HEK293 (cell line): Measurements from ENCODE around the gene PKD2.

Source experiments
- CTCF ChIA-PET: fragments of 350-600 bp; formaldehyde crosslinking; extraction: SDS; loops from one replicate; lab custom pipeline; 2021; ENCODE audit warnings: antibody characterized with exemption; lab: Yijun Ruan, JAX
- POLR2A ChIA-PET: fragments of 300-600 bp; formaldehyde crosslinking; extraction: SDS; loops from one replicate; lab custom pipeline; 2020; ENCODE audit warnings: antibody characterized with exemption, inconsistent platforms; lab: Yijun Ruan, JAX
- H3K27ac ChIP-seq: fragments of 200-500 bp; sonication (Bioruptor generic); 2 replicates; pipeline ENCODE4 v1.5.1; 2014; ENCODE audit warnings: low read depth, low read length, control low read depth, inconsistent platforms; ENCODE audit errors: extremely low read depth
- H3K36me3 ChIP-seq, 2 experiments: fragments of 200-500 bp in 1 of 2; sonication (Bioruptor generic) in 1 of 2; 1 replicate in 1 of 2; 2 replicates in 1 of 2; pipeline ENCODE4 v1.5.1; 2014 to 2017; ENCODE audit warnings: inconsistent platforms in 2 of 2, low read length in 2 of 2; ENCODE audit not compliant: control insufficient read depth in 2 of 2, insufficient read depth in 1 of 2
- H3K4me1 ChIP-seq: fragments of 200-500 bp; sonication (Bioruptor generic); 2 replicates; pipeline ENCODE4 v1.5.1; 2014; ENCODE audit warnings: mild to moderate bottlenecking, low read length, inconsistent platforms; ENCODE audit not compliant: control insufficient read depth, insufficient read depth
- H3K4me3 ChIP-seq: 2 replicates; pipeline ENCODE4 v1.5.1; 2011; ENCODE audit warnings: low read depth, mild to moderate bottlenecking, control low read depth, low read length, moderate library complexity
- H3K9me3 ChIP-seq: fragments of 200-500 bp; sonication (Bioruptor generic); 2 replicates; pipeline ENCODE4 v1.5.1; 2014; ENCODE audit warnings: low read depth, low read length, inconsistent platforms; ENCODE audit not compliant: control insufficient read depth, insufficient read depth
- HOXA7 ChIP-seq: sonication (generic); formaldehyde crosslinking; IDR thresholded peaks from 2 replicates; pipeline ENCODE4 v1.8.1; 2022; ENCODE audit warnings: missing genetic modification reagents, borderline replicate concordance
- INSM2 ChIP-seq: fragments of 450-650 bp; formaldehyde crosslinking; IDR thresholded peaks from 2 replicates; pipeline ENCODE4 v1.5.1; 2016; ENCODE audit warnings: missing biosample characterization, missing genetic modification characterization
- KLF1 ChIP-seq: fragments of 450-650 bp; formaldehyde crosslinking; IDR thresholded peaks from 2 replicates; pipeline ENCODE4 v1.5.1; 2016; ENCODE audit warnings: missing biosample characterization, missing genetic modification characterization
- PRDM10 ChIP-seq: fragments of 450-650 bp; formaldehyde crosslinking; IDR thresholded peaks from 2 replicates; pipeline ENCODE4 v1.5.1; 2016; ENCODE audit warnings: missing biosample characterization, missing genetic modification characterization
- SP2 ChIP-seq: fragments of 450-650 bp; formaldehyde crosslinking; IDR thresholded peaks from 2 replicates; pipeline ENCODE4 v1.5.1; 2016; ENCODE audit warnings: missing biosample characterization, missing genetic modification characterization
- ZBTB11 ChIP-seq: fragments of 450-650 bp; formaldehyde crosslinking; conservative IDR thresholded peaks from 2 replicates; pipeline ENCODE4 v1.5.1; 2016; ENCODE audit warnings: low read depth, missing biosample characterization, missing genetic modification characterization
- ZBTB26 ChIP-seq: fragments of 450-650 bp; formaldehyde crosslinking; optimal IDR thresholded peaks from 2 replicates; pipeline ENCODE3; 2016; ENCODE audit warnings: missing biosample characterization, mild to moderate bottlenecking, missing genetic modification characterization
- ZBTB48 ChIP-seq: fragments of 450-650 bp; formaldehyde crosslinking; IDR thresholded peaks from 2 replicates; pipeline ENCODE4 v1.5.1; 2016; ENCODE audit warnings: missing biosample characterization, missing genetic modification characterization
- ZBTB7A ChIP-seq: fragments of 450-650 bp; formaldehyde crosslinking; IDR thresholded peaks from 2 replicates; pipeline ENCODE4 v1.5.1; 2016; ENCODE audit warnings: low read depth, missing biosample characterization, missing genetic modification characterization
- ZFHX2 ChIP-seq: fragments of 450-650 bp; formaldehyde crosslinking; conservative IDR thresholded peaks from 2 replicates; pipeline ENCODE4 v1.5.1; 2016; ENCODE audit warnings: missing biosample characterization, missing genetic modification characterization
- ZFP41 ChIP-seq: fragments of 450-650 bp; formaldehyde crosslinking; IDR thresholded peaks from 2 replicates; pipeline ENCODE4 v1.5.1; 2016; ENCODE audit warnings: missing biosample characterization, missing genetic modification characterization, borderline replicate concordance
- ZNF146 ChIP-seq: fragments of 450-650 bp; formaldehyde crosslinking; IDR thresholded peaks from 2 replicates; pipeline ENCODE4 v1.5.1; 2016; ENCODE audit warnings: missing biosample characterization, missing genetic modification characterization
- ZNF155 ChIP-seq: fragments of 450-650 bp; formaldehyde crosslinking; IDR thresholded peaks from 2 replicates; pipeline ENCODE4 v1.5.1; 2016; ENCODE audit warnings: missing biosample characterization, missing genetic modification characterization
- ZNF19 ChIP-seq: fragments of 450-650 bp; formaldehyde crosslinking; IDR thresholded peaks from 2 replicates; pipeline ENCODE4; 2016; ENCODE audit warnings: missing biosample characterization, missing genetic modification characterization, low read depth
- ZNF211 ChIP-seq: fragments of 450-650 bp; formaldehyde crosslinking; IDR thresholded peaks from 2 replicates; pipeline ENCODE4 v1.5.1; 2016; ENCODE audit warnings: low read depth, missing biosample characterization, missing genetic modification characterization
- ZNF292 ChIP-seq: fragments of 450-650 bp; formaldehyde crosslinking; IDR thresholded peaks from 2 replicates; pipeline ENCODE4 v1.5.1; 2016; ENCODE audit warnings: low read depth, missing biosample characterization, missing genetic modification characterization, borderline replicate concordance
- ZNF366 ChIP-seq: fragments of 450-650 bp; formaldehyde crosslinking; conservative IDR thresholded peaks from 2 replicates; pipeline ENCODE4 v1.5.1; 2016; ENCODE audit warnings: missing biosample characterization, missing genetic modification characterization
- ZNF521 ChIP-seq: fragments of 450-650 bp; formaldehyde crosslinking; IDR thresholded peaks from 2 replicates; pipeline ENCODE4 v1.5.1; 2017; ENCODE audit warnings: missing biosample characterization, mild to moderate bottlenecking, missing genetic modification characterization
- ZNF549 ChIP-seq: fragments of 450-650 bp; IDR thresholded peaks from 2 replicates; pipeline ENCODE4 v1.5.1; 2018; ENCODE audit warnings: missing biosample characterization, missing genetic modification characterization, mild to moderate bottlenecking, inconsistent platforms, moderate library complexity
- ZNF596 ChIP-seq: fragments of 450-650 bp; IDR thresholded peaks from 2 replicates; pipeline ENCODE4 v1.5.0; 2018; ENCODE audit warnings: missing biosample characterization, mild to moderate bottlenecking, missing genetic modification characterization, moderate library complexity
- ZNF791 ChIP-seq: fragments of 450-650 bp; formaldehyde crosslinking; IDR thresholded peaks from 2 replicates; pipeline ENCODE4 v1.5.1; 2016; ENCODE audit warnings: missing biosample characterization, missing genetic modification characterization

The PKD2 gene

GRCh38 chr4:88018466-88018865 is 11.0 kb downstream of the PKD2 start (continued):
- no peak for TF ChIP-seq ZFHX2 (tag by site-specific recombination)
- TF ChIP-seq ZNF549, result no peak
- no peak for TF ChIP-seq ZBTB7A
- no peak for TF ChIP-seq ZBTB26 (tag by site-specific recombination)
- no peak for TF ChIP-seq ZBTB48 (tag by site-specific recombination)
- TF ChIP-seq HOXA7 (CRISPR knock-in tag), result no peak

GRCh38 chr4:88021824-88022223 is 14.4 kb downstream of the PKD2 start:
- H3K27ac ChIP-seq, result no peak overlapping the region
- H3K36me3 ChIP-seq, result peaks cover 0 to 45% of the 10 kb centered on the region in 2 experiments; a peak in 2 of 3 replicates
- no peaks in the 10 kb centered on the region for H3K4me1 ChIP-seq
- ChIA-PET POLR2A (no interaction called here), CTCF (interaction anchor here (0.6 to 2.3 kb wide), 2 partner anchors 11 to 47 kb away, joined by 6 to 13 read pairs; partner anchors contain the start of gene SPP1)
- no peaks in the 10 kb centered on the region for H3K9me3 ChIP-seq
- no peak overlapping the region for H3K4me3 ChIP-seq
- no peak for TF ChIP-seq ZNF146 (tag by site-specific recombination)
- TF ChIP-seq INSM2 (tag by site-specific recombination), result no peak
- no peak for TF ChIP-seq SP2 (tag by site-specific recombination)
- no peak for TF ChIP-seq ZNF521
- TF ChIP-seq ZNF211 (tag by site-specific recombination), result no peak
- TF ChIP-seq ZFP41 (tag by site-specific recombination), result no peak
- no peak for TF ChIP-seq ZNF791 (tag by site-specific recombination)
- TF ChIP-seq ZNF596 (tag by site-specific recombination), result no peak
- TF ChIP-seq KLF1, result no peak
- TF ChIP-seq PRDM10 (tag by site-specific recombination), result no peak
- no peak for TF ChIP-seq ZNF19
- TF ChIP-seq ZNF155 (tag by site-specific recombination), result no peak
- no peak for TF ChIP-seq ZNF366 (tag by site-specific recombination)
- no peak for TF ChIP-seq ZBTB11
- no peak for TF ChIP-seq ZNF292 (tag by site-specific recombination)
